ENCODE data around the gene PRPF6.

GRCh38 chr20:63982937-63983336 is 2.0 kb downstream of the PRPF6 start:
- no peak for TF ChIP-seq CTCF (IDR thresholded peaks at IDR 0.05)
- no peak for TF ChIP-seq POLR2A (IDR thresholded peaks at IDR 0.05)

Measured in suprapubic skin (tissue), 3 donors.